HEK293 (cell line): Measurements from ENCODE around the gene R3HDM2.

Source experiments
- CTCF ChIA-PET: fragments of 350-600 bp; formaldehyde crosslinking; extraction: SDS; loops from one replicate; lab custom pipeline; 2021; ENCODE audit warnings: antibody characterized with exemption; lab: Yijun Ruan, JAX
- POLR2A ChIA-PET: fragments of 300-600 bp; formaldehyde crosslinking; extraction: SDS; loops from one replicate; lab custom pipeline; 2020; ENCODE audit warnings: antibody characterized with exemption, inconsistent platforms; lab: Yijun Ruan, JAX
- H3K27ac ChIP-seq: fragments of 200-500 bp; sonication (Bioruptor generic); 2 replicates; pipeline ENCODE4 v1.5.1; 2014; ENCODE audit warnings: low read depth, low read length, control low read depth, inconsistent platforms; ENCODE audit errors: extremely low read depth
- H3K36me3 ChIP-seq, 2 experiments: fragments of 200-500 bp in 1 of 2; sonication (Bioruptor generic) in 1 of 2; 1 replicate in 1 of 2; 2 replicates in 1 of 2; pipeline ENCODE4 v1.5.1; 2014 to 2017; ENCODE audit warnings: inconsistent platforms in 2 of 2, low read length in 2 of 2; ENCODE audit not compliant: control insufficient read depth in 2 of 2, insufficient read depth in 1 of 2
- H3K4me1 ChIP-seq: fragments of 200-500 bp; sonication (Bioruptor generic); 2 replicates; pipeline ENCODE4 v1.5.1; 2014; ENCODE audit warnings: mild to moderate bottlenecking, low read length, inconsistent platforms; ENCODE audit not compliant: control insufficient read depth, insufficient read depth
- H3K4me3 ChIP-seq: 2 replicates; pipeline ENCODE4 v1.5.1; 2011; ENCODE audit warnings: low read depth, mild to moderate bottlenecking, control low read depth, low read length, moderate library complexity
- H3K9me3 ChIP-seq: fragments of 200-500 bp; sonication (Bioruptor generic); 2 replicates; pipeline ENCODE4 v1.5.1; 2014; ENCODE audit warnings: low read depth, low read length, inconsistent platforms; ENCODE audit not compliant: control insufficient read depth, insufficient read depth
- GFI1B ChIP-seq: fragments of 450-650 bp; formaldehyde crosslinking; IDR thresholded peaks from 2 replicates; pipeline ENCODE4 v1.5.1; 2016; ENCODE audit warnings: missing biosample characterization, missing genetic modification characterization
- KLF1 ChIP-seq: fragments of 450-650 bp; formaldehyde crosslinking; IDR thresholded peaks from 2 replicates; pipeline ENCODE4 v1.5.1; 2016; ENCODE audit warnings: missing biosample characterization, missing genetic modification characterization
- KLF10 ChIP-seq: fragments of 450-650 bp; IDR thresholded peaks from 2 replicates; pipeline ENCODE4 v1.5.1; 2018; ENCODE audit warnings: missing biosample characterization, mild to moderate bottlenecking, missing genetic modification characterization
- MZF1 ChIP-seq: fragments of 450-650 bp; formaldehyde crosslinking; IDR thresholded peaks from 2 replicates; pipeline ENCODE4 v1.5.1; 2017; ENCODE audit warnings: missing biosample characterization, missing genetic modification characterization, borderline replicate concordance
- TCF7L2 ChIP-seq: IDR thresholded peaks from 2 replicates; pipeline ENCODE4 v1.6.1; 2011; ENCODE audit warnings: low read depth, mild to moderate bottlenecking, inconsistent platforms, low read length, moderate library complexity, borderline replicate concordance
- ZNF114 ChIP-seq: fragments of 450-650 bp; formaldehyde crosslinking; IDR thresholded peaks from 2 replicates; pipeline ENCODE4 v1.5.0; 2017; ENCODE audit warnings: missing biosample characterization, missing genetic modification characterization
- ZNF133 ChIP-seq: fragments of 450-650 bp; formaldehyde crosslinking; IDR thresholded peaks from 2 replicates; pipeline ENCODE4 v1.5.1; 2016; ENCODE audit warnings: missing biosample characterization, missing genetic modification characterization
- ZNF140 ChIP-seq: fragments of 450-650 bp; formaldehyde crosslinking; IDR thresholded peaks from 2 replicates; pipeline ENCODE4 v1.5.1; 2016; ENCODE audit warnings: missing biosample characterization, missing genetic modification characterization
- ZNF146 ChIP-seq: fragments of 450-650 bp; formaldehyde crosslinking; IDR thresholded peaks from 2 replicates; pipeline ENCODE4 v1.5.1; 2016; ENCODE audit warnings: missing biosample characterization, missing genetic modification characterization
- ZNF157 ChIP-seq: fragments of 450-650 bp; formaldehyde crosslinking; IDR thresholded peaks from 2 replicates; pipeline ENCODE4 v1.5.1; 2016; ENCODE audit warnings: missing biosample characterization, missing genetic modification characterization
- ZNF423 ChIP-seq: fragments of 450-650 bp; formaldehyde crosslinking; IDR thresholded peaks from 2 replicates; pipeline ENCODE4 v1.5.1; 2016; ENCODE audit warnings: missing biosample characterization, missing genetic modification characterization
- ZNF488 ChIP-seq: fragments of 450-650 bp; formaldehyde crosslinking; IDR thresholded peaks from 2 replicates; pipeline ENCODE4 v1.5.1; 2016; ENCODE audit warnings: missing biosample characterization, missing genetic modification characterization
- ZNF514 ChIP-seq: fragments of 450-650 bp; formaldehyde crosslinking; IDR thresholded peaks from 2 replicates; pipeline ENCODE4 v1.5.1; 2016; ENCODE audit warnings: missing biosample characterization, missing genetic modification characterization
- ZNF529 ChIP-seq: fragments of 450-650 bp; formaldehyde crosslinking; IDR thresholded peaks from 2 replicates; pipeline ENCODE4 v1.5.1; 2017; ENCODE audit warnings: missing genetic modification characterization, missing biosample characterization; ENCODE audit not compliant: insufficient replicate concordance
- ZNF610 ChIP-seq: fragments of 450-650 bp; formaldehyde crosslinking; IDR thresholded peaks from 2 replicates; pipeline ENCODE4 v1.5.1; 2016; ENCODE audit warnings: missing biosample characterization, missing genetic modification characterization, borderline replicate concordance
- ZNF621 ChIP-seq: fragments of 450-650 bp; formaldehyde crosslinking; IDR thresholded peaks from 2 replicates; pipeline ENCODE4 v1.5.1; 2017; ENCODE audit warnings: missing biosample characterization, missing genetic modification characterization
- ZNF768 ChIP-seq: fragments of 450-650 bp; formaldehyde crosslinking; IDR thresholded peaks from 2 replicates; pipeline ENCODE4 v1.5.1; 2018; ENCODE audit warnings: missing biosample characterization, mild to moderate bottlenecking, missing genetic modification characterization
- ZNF791 ChIP-seq: fragments of 450-650 bp; formaldehyde crosslinking; IDR thresholded peaks from 2 replicates; pipeline ENCODE4 v1.5.1; 2016; ENCODE audit warnings: missing biosample characterization, missing genetic modification characterization
- ZNF830 ChIP-seq: fragments of 450-650 bp; IDR thresholded peaks from 2 replicates; pipeline ENCODE4 v1.5.0; 2018; ENCODE audit warnings: missing biosample characterization, missing genetic modification characterization, low read depth, mild to moderate bottlenecking, moderate library complexity
- TF ChIP-seq, protein P1 (sequence below): fragments of 450-650 bp; formaldehyde crosslinking; IDR thresholded peaks from 2 replicates; pipeline ENCODE4 v1.5.1; 2016; ENCODE audit warnings: missing biosample characterization, missing genetic modification characterization
- TF ChIP-seq, protein P2 (sequence below): fragments of 450-650 bp; formaldehyde crosslinking; IDR thresholded peaks from 2 replicates; pipeline ENCODE4 v1.5.1; 2016; ENCODE audit warnings: missing biosample characterization, missing genetic modification characterization, low read depth
- TF ChIP-seq, protein P3 (sequence below): fragments of 450-650 bp; formaldehyde crosslinking; IDR thresholded peaks from 2 replicates; pipeline ENCODE4 v1.5.1; 2016; ENCODE audit warnings: missing biosample characterization, missing genetic modification characterization
- TF ChIP-seq, protein P4 (sequence below): fragments of 450-650 bp; formaldehyde crosslinking; IDR thresholded peaks from 2 replicates; pipeline ENCODE4 v1.5.1; 2017; ENCODE audit warnings: missing biosample characterization, mild to moderate bottlenecking, missing genetic modification characterization, moderate library complexity
- TF ChIP-seq, protein P5 (sequence below): fragments of 450-650 bp; formaldehyde crosslinking; IDR thresholded peaks from 2 replicates; pipeline ENCODE4 v1.5.1; 2017; ENCODE audit warnings: missing biosample characterization, missing genetic modification characterization

The R3HDM2 gene

GRCh38 chr12:57204454-57204853, 226.4 kb downstream of the R3HDM2 start:
- ChIA-PET POLR2A (no interaction called here), CTCF (no interaction called here)
- no peaks in the 10 kb centered on the region for H3K9me3 ChIP-seq
- TF ChIP-seq, protein P1, sequence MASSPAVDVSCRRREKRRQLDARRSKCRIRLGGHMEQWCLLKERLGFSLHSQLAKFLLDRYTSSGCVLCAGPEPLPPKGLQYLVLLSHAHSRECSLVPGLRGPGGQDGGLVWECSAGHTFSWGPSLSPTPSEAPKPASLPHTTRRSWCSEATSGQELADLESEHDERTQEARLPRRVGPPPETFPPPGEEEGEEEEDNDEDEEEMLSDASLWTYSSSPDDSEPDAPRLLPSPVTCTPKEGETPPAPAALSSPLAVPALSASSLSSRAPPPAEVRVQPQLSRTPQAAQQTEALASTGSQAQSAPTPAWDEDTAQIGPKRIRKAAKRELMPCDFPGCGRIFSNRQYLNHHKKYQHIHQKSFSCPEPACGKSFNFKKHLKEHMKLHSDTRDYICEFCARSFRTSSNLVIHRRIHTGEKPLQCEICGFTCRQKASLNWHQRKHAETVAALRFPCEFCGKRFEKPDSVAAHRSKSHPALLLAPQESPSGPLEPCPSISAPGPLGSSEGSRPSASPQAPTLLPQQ (tag by site-specific recombination) = no peak
- TF ChIP-seq GFI1B (tag by site-specific recombination) = no peak
- TF ChIP-seq ZNF529 (tag by site-specific recombination) = no peak
- TF ChIP-seq ZNF610 = no peak
- no peak for TF ChIP-seq MZF1 (tag by site-specific recombination)
- no peak for TF ChIP-seq ZNF140 (tag by site-specific recombination)
- TF ChIP-seq ZNF157 (tag by site-specific recombination) = no peak
- H3K27ac ChIP-seq = no peak overlapping the region
- H3K4me3 ChIP-seq = no peak overlapping the region
- H3K36me3 ChIP-seq = peaks cover 0 to 92% of the 10 kb centered on the region in 2 experiments; a peak in 1 of 3 replicates
- H3K4me1 ChIP-seq = no peaks in the 10 kb centered on the region

DNA sequence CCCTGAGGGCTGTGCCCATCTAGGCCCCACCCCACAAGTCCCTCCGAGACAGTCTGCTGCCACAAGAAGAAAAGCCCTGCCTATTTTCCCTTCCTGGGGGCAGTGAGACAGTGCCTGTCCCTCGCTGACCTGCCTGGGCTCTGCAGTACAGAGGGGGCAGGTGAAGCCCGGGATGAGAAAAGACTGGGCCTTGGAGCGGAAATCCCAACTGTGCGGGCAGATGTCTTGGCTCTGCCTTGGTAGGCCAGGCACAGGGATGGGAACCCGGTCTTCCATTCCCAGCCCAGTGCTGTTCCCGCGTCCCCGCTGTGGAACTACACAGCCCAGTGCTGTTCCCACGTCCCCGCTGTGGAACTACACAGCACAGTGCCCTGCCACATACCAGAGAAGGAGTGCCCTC, 227.1 kb downstream of the R3HDM2 start:
- Histone ChIP-seq H3K4me1 (no peaks in the 10 kb centered on the region), H3K4me3 (no peak overlapping the region), H3K27ac (no peak overlapping the region), H3K9me3 (no peaks in the 10 kb centered on the region), H3K36me3 (peaks cover 0 to 92% of the 10 kb centered on the region in 2 experiments; a peak in 1 of 3 replicates)
- POLR2A ChIA-PET = no interaction called here
- CTCF ChIA-PET = interaction anchor here (0.6 kb wide), 1 partner anchor 11 kb away, joined by 4 read pairs; no protein-coding TSS in a partner anchor
- TF ChIP-seq ZNF791 (tag by site-specific recombination) (no peak), ZNF133 (no peak), KLF1 (no peak), ZNF514 (no peak), ZNF768 (no peak), KLF10 (tag by site-specific recombination) (no peak), ZNF423 (tag by site-specific recombination) (no peak), ZNF140 (tag by site-specific recombination) (no peak), ZNF621 (tag by site-specific recombination) (no peak), ZNF830 (no peak), TCF7L2 (no peak), ZNF488 (no peak), MZF1 (tag by site-specific recombination) (no peak), ZNF146 (tag by site-specific recombination) (no peak), ZNF114 (tag by site-specific recombination) (no peak)
- TF ChIP-seq, protein P2, sequence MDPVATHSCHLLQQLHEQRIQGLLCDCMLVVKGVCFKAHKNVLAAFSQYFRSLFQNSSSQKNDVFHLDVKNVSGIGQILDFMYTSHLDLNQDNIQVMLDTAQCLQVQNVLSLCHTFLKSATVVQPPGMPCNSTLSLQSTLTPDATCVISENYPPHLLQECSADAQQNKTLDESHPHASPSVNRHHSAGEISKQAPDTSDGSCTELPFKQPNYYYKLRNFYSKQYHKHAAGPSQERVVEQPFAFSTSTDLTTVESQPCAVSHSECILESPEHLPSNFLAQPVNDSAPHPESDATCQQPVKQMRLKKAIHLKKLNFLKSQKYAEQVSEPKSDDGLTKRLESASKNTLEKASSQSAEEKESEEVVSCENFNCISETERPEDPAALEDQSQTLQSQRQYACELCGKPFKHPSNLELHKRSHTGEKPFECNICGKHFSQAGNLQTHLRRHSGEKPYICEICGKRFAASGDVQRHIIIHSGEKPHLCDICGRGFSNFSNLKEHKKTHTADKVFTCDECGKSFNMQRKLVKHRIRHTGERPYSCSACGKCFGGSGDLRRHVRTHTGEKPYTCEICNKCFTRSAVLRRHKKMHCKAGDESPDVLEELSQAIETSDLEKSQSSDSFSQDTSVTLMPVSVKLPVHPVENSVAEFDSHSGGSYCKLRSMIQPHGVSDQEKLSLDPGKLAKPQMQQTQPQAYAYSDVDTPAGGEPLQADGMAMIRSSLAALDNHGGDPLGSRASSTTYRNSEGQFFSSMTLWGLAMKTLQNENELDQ (tag by site-specific recombination) = no peak
- TF ChIP-seq, protein P3, sequence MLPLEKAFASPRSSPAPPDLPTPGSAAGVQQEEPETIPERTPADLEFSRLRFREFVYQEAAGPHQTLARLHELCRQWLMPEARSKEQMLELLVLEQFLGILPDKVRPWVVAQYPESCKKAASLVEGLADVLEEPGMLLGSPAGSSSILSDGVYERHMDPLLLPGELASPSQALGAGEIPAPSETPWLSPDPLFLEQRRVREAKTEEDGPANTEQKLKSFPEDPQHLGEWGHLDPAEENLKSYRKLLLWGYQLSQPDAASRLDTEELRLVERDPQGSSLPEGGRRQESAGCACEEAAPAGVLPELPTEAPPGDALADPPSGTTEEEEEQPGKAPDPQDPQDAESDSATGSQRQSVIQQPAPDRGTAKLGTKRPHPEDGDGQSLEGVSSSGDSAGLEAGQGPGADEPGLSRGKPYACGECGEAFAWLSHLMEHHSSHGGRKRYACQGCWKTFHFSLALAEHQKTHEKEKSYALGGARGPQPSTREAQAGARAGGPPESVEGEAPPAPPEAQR = no peak
- TF ChIP-seq, protein P4, sequence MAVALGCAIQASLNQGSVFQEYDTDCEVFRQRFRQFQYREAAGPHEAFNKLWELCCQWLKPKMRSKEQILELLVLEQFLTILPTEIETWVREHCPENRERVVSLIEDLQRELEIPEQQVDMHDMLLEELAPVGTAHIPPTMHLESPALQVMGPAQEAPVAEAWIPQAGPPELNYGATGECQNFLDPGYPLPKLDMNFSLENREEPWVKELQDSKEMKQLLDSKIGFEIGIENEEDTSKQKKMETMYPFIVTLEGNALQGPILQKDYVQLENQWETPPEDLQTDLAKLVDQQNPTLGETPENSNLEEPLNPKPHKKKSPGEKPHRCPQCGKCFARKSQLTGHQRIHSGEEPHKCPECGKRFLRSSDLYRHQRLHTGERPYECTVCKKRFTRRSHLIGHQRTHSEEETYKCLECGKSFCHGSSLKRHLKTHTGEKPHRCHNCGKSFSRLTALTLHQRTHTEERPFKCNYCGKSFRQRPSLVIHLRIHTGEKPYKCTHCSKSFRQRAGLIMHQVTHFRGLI = no peak
- TF ChIP-seq, protein P5, sequence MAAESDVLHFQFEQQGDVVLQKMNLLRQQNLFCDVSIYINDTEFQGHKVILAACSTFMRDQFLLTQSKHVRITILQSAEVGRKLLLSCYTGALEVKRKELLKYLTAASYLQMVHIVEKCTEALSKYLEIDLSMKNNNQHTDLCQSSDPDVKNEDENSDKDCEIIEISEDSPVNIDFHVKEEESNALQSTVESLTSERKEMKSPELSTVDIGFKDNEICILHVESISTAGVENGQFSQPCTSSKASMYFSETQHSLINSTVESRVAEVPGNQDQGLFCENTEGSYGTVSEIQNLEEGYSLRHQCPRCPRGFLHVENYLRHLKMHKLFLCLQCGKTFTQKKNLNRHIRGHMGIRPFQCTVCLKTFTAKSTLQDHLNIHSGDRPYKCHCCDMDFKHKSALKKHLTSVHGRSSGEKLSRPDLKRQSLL (tag by site-specific recombination) = no peak
